Muscle layer of colon (tissue), 2 donors: Measurements from ENCODE around the gene COL13A1.

Source experiments
- H3K27ac ChIP-seq: one replicate; pipeline ENCODE4 v1.7.0; 2013; ENCODE audit warnings: low read depth, mild to moderate bottlenecking, low read length, moderate library complexity
- H3K27me3 ChIP-seq, 2 donors: one replicate each; pipeline ENCODE4 v1.7.0; 2013; ENCODE audit warnings: low read length in 2 of 2, mild to moderate bottlenecking in 2 of 2; ENCODE audit not compliant: insufficient read depth in 2 of 2, control insufficient read depth in 1 of 2
- H3K36me3 ChIP-seq: one replicate; pipeline ENCODE4 v1.7.0; 2013; ENCODE audit warnings: mild to moderate bottlenecking, low read length; ENCODE audit not compliant: insufficient read depth
- H3K4me1 ChIP-seq: one replicate; pipeline ENCODE4 v1.7.0; 2013; ENCODE audit warnings: mild to moderate bottlenecking, low read length; ENCODE audit not compliant: insufficient read depth
- H3K4me3 ChIP-seq, 2 donors: one replicate each; pipeline ENCODE4 v1.7.0; 2013; ENCODE audit warnings: low read length in 2 of 2, low read depth in 1 of 2, mild to moderate bottlenecking in 1 of 2, moderate library complexity in 1 of 2
- H3K9ac ChIP-seq: one replicate; pipeline ENCODE4 v1.7.0; 2013; ENCODE audit warnings: low read length
- H3K9me3 ChIP-seq: one replicate; pipeline ENCODE4 v1.7.0; 2013; ENCODE audit warnings: mild to moderate bottlenecking, low read length
- donor health status: abdominal sarcoma.
- donor health status: Adenocarcinoma of cecum.

COL13A1 gene

DNA sequence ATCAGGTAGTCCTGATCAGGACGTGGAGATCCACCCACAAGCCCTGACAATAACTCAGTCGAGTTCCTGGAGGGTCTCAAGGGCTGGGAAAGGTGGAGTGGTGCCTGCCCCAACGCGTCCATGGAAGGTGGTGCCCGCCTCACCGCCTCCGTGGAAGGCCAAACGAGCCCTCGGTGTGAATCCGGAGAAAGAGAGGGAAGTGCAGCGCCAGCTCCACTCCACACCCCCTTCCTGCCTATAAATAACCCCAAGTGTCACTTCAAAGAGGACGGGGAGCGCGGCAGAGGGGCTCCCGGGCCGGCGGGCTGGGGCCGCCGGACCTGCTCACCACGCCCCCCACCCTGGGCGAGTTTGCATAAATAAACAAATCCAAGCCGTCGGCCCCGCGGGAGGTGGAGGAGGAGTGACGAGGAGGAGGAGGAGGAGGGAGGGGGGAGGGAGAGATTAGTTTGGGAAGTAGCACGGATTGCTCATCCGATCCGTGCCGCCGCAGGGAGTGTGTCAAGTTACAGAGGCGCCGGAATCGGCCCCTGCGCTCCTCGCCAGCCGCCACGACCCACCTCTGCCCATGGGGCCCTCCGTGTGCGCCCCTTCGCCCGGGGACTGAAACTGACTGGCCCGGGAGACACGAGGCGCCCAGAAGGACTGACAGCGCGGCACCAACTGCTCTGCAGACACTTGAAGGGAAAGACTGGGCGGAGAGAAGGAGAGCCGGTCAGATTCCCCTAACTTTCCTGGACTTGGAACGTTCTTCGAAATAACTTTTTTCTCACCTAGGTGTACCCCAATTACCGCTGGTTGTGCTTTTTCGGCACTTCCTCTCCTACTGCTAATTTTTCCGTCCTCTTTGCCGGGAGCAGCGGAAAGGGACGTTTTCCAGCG lies at the start of gene COL13A1:
COL13A1 (plus strand) TSS at position 473 of the 882 bp plus-strand sequence. CDS start 518 bp downstream, outside the sequence.
- no peaks in the 10 kb centered on the region for H3K9me3 ChIP-seq
- no peak within 1 kb of the TSS for H3K9ac ChIP-seq
- H3K4me1 ChIP-seq = peaks cover 8% of the 10 kb centered on the region
- H3K27me3 ChIP-seq = peaks cover 0 to 27% of the 10 kb centered on the region in 2 donors
- peak within 1 kb of the TSS; percentile 49 to 53 for H3K4me3 ChIP-seq
- H3K36me3 ChIP-seq = no peaks in the 10 kb centered on the region
- H3K27ac ChIP-seq = no peak within 1 kb of the TSS

- Histone ChIP-seq H3K27ac (no peak overlapping the region), H3K9ac (no peak overlapping the region), H3K36me3 (no peaks in the 10 kb centered on the region), H3K9me3 (no peaks in the 10 kb centered on the region), H3K4me3 (no peak overlapping the region), H3K27me3 (no peaks in the 10 kb centered on the region), H3K4me1 (peaks cover 4% of the 10 kb centered on the region)
These were observed 49.2 kb upstream of the COL13A1 start for GRCh38 chr10:69752479-69752878.

DNA sequence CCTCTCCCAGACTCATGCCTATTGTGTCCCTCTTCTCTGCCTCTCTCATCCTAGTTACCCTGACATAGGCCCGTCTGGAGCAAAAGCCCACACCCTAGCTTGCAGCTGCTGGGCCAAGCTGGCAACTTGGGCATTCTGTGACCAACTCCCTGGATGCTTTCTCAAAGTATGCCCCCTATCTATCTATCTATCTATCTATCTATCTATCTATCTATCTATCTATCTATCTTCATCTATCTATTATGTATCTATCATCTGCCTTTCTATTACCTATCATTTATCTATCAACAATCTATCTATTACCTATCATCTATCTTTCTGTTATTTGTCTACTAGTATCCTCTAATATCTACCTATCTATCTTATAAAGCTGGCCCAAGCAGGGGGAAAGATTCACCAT lies 45.4 kb upstream of the COL13A1 start:
- Histone ChIP-seq H3K27me3 (no peaks in the 10 kb centered on the region), H3K9ac (no peak overlapping the region), H3K4me1 (no peaks in the 10 kb centered on the region), H3K27ac (no peak overlapping the region), H3K36me3 (no peaks in the 10 kb centered on the region), H3K4me3 (no peak overlapping the region), H3K9me3 (no peaks in the 10 kb centered on the region)

DNA sequence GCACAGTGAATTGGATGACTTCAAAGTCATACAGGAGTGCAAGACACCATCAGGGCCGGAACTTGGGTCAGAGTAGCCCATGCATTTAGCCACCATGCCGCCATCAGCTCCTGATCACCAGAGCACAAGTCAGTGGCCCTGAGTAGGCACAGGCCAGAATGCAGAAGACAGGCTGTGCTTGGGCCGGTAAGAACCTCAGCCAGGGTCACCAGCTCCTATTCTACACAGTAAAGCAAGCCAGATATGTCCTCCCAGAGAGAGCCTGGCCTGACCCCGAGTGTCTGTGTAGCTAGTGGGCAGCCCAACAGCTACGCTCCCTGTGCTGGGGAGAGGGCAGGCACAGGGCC lies 44.5 kb upstream of the COL13A1 start:
- no peaks in the 10 kb centered on the region for H3K9me3 ChIP-seq

GRCh38 chr10:69757553-69758309 lies 44.0 kb upstream of the COL13A1 start:
- no peaks in the 10 kb centered on the region for H3K36me3 ChIP-seq
- H3K27ac ChIP-seq = no peak overlapping the region
- no peak overlapping the region for H3K9ac ChIP-seq
- H3K4me1 ChIP-seq = no peaks in the 10 kb centered on the region
- no peak overlapping the region for H3K4me3 ChIP-seq
- no peaks in the 10 kb centered on the region for H3K9me3 ChIP-seq
- H3K27me3 ChIP-seq = no peaks in the 10 kb centered on the region

More for the DNA sequence above, 44.5 kb upstream of the COL13A1 start:
- Histone ChIP-seq H3K36me3 (no peaks in the 10 kb centered on the region), H3K4me1 (no peaks in the 10 kb centered on the region), H3K9ac (no peak overlapping the region), H3K27me3 (no peaks in the 10 kb centered on the region), H3K4me3 (no peak overlapping the region), H3K27ac (no peak overlapping the region)

GRCh38 chr10:69758310-69758728 lies 43.4 kb upstream of the COL13A1 start:
- Histone ChIP-seq H3K36me3 (no peaks in the 10 kb centered on the region), H3K27ac (no peak overlapping the region), H3K9me3 (no peaks in the 10 kb centered on the region), H3K4me1 (no peaks in the 10 kb centered on the region), H3K4me3 (no peak overlapping the region), H3K27me3 (no peaks in the 10 kb centered on the region), H3K9ac (no peak overlapping the region)

DNA sequence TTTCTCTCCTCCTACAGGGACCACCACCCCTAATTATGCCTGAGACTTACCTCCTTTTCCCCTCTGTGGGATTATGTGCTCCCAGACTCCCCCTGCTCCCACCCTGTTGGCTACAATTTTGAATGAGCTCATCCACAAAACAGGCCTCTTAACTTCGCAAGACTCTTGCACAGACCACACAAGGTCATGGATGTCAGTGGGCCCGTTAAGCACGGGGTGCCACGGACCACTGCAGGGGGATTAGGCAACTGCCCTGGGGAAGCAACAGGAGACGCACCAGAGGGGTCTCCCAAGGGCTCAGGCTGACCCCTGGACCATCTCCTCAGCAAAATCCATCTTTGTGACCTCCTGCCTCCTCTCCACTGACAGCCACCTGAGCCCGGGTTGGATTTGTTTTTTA lies 42.1 kb upstream of the COL13A1 start:
- H3K4me3 ChIP-seq = no peak overlapping the region
- no peaks in the 10 kb centered on the region for H3K4me1 ChIP-seq
- no peaks in the 10 kb centered on the region for H3K36me3 ChIP-seq
- no peaks in the 10 kb centered on the region for H3K27me3 ChIP-seq
- no peak overlapping the region for H3K27ac ChIP-seq
- H3K9me3 ChIP-seq = no peaks in the 10 kb centered on the region
- no peak overlapping the region for H3K9ac ChIP-seq

DNA sequence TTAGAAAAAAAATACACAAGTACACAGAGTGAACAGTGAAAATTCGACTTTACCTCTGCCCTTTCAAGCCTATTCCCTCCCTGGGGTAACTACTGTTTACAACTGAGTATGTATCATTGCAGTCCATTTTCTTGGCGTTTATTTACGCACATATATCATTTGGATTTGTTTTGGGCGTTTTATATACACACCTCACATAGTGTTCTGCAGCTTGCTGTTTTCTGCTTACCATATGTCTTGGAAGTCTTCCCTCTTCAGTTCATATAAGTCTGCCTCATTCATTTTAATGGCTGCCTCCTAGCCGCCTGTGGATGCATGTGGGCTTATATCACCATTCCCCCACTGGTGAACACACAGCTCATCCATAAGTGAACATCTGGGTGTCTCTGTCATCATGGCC lies 41.6 kb upstream of the COL13A1 start:
- no peaks in the 10 kb centered on the region for H3K36me3 ChIP-seq
- no peak overlapping the region for H3K27ac ChIP-seq
- H3K9ac ChIP-seq = no peak overlapping the region
- H3K27me3 ChIP-seq = no peaks in the 10 kb centered on the region
- H3K4me1 ChIP-seq = no peaks in the 10 kb centered on the region
- no peaks in the 10 kb centered on the region for H3K9me3 ChIP-seq
- no peak overlapping the region for H3K4me3 ChIP-seq

DNA sequence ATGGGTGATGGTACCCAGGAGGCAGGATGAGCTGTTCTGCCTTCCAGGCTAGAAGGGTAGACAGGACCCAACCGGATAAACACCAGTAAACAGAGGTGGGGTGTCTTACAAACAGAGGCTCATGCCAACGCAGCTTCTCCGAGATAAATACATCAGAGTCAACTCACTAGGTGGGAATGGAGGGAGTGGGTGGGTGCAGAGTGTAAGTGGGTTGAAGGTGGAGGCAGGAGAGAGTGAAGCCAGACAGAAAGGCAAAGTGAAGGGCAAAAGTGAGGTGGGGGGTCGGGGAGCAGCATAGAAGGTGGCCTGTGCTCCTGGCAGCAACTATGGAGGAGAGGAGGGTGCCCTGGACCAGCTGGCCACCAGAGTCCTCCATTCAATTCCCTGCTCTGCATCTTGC lies 40.4 kb upstream of the COL13A1 start:
- no peak overlapping the region for H3K27ac ChIP-seq
- H3K27me3 ChIP-seq = no peaks in the 10 kb centered on the region
- no peaks in the 10 kb centered on the region for H3K9me3 ChIP-seq
- H3K4me1 ChIP-seq = no peaks in the 10 kb centered on the region
- H3K4me3 ChIP-seq = no peak overlapping the region
- H3K9ac ChIP-seq = no peak overlapping the region
- no peaks in the 10 kb centered on the region for H3K36me3 ChIP-seq

GRCh38 chr10:69766161-69766910 lies 35.4 kb upstream of the COL13A1 start:
- no peaks in the 10 kb centered on the region for H3K36me3 ChIP-seq

DNA sequence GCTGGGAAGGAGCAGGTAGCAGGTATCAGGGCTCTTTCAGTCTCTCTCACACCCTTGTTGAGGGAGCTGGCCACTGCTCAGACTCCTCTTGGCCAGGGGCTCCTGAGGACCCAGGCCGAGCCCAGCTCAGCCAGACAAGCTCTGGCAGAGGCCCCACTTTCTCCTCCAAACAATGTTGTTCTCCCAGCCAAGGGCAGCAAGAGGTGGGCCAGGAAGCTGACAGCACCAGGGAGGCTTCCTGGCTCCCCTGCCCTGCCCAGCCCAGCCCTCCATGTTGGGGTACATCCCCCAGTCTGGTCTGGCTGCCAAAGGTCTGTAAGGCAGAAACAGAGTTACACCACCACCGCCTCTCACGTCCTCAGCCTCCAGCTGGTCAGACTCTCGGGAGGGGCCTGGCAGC lies 33.9 kb upstream of the COL13A1 start:
- Histone ChIP-seq H3K36me3 (no peaks in the 10 kb centered on the region), H3K4me1 (no peaks in the 10 kb centered on the region), H3K9ac (no peak overlapping the region), H3K27ac (no peak overlapping the region), H3K9me3 (no peaks in the 10 kb centered on the region), H3K4me3 (no peak overlapping the region), H3K27me3 (no peaks in the 10 kb centered on the region)

More at GRCh38 chr10:69766161-69766910, 35.4 kb upstream of the COL13A1 start:
- Histone ChIP-seq H3K4me3 (no peak overlapping the region), H3K27me3 (no peaks in the 10 kb centered on the region), H3K9me3 (no peaks in the 10 kb centered on the region), H3K9ac (no peak overlapping the region), H3K4me1 (no peaks in the 10 kb centered on the region), H3K27ac (no peak overlapping the region)
